BLaER1 (cell line): ENCODE measurements around the gene CEP164.
"Not testable (repeated sequence)": the region's sequence is repeated elsewhere in the genome, so short reads cannot be mapped to it uniquely, and the experiment has no call there.

ENCODE experiments used
- H3K27ac ChIP-seq: shearing (Covaris generic); formaldehyde crosslinking; 2 replicates; pipeline ENCODE4 v1.8.1; 2022
- H3K27me3 ChIP-seq: shearing (Covaris generic); formaldehyde crosslinking; 2 replicates; pipeline ENCODE4 v1.8.1; 2022
- H3K36me3 ChIP-seq: shearing (Covaris generic); formaldehyde crosslinking; 2 replicates; pipeline ENCODE4 v1.8.1; 2022
- H3K4me1 ChIP-seq: shearing (Covaris generic); formaldehyde crosslinking; 2 replicates; pipeline ENCODE4 v1.8.1; 2022
- H3K4me2 ChIP-seq: shearing (Covaris generic); formaldehyde crosslinking; 2 replicates; pipeline ENCODE4 v1.8.1; 2022
- H3K4me3 ChIP-seq: shearing (Covaris generic); formaldehyde crosslinking; 2 replicates; pipeline ENCODE4 v1.8.1; 2022
- H3K9ac ChIP-seq: shearing (Covaris generic); formaldehyde crosslinking; 2 replicates; pipeline ENCODE4 v1.8.1; 2022
- H3K9me3 ChIP-seq: shearing (Covaris generic); formaldehyde crosslinking; 2 replicates; pipeline ENCODE4 v1.8.1; 2022
- H4K20me1 ChIP-seq: shearing (Covaris generic); formaldehyde crosslinking; 2 replicates; pipeline ENCODE4 v1.8.1; 2022
- Cebpa-rat ChIP-seq: shearing (Covaris generic); IDR thresholded peaks from 2 replicates; pipeline ENCODE4 v1.8.1; 2022

Gene CEP164

GRCh38 chr11:117318738-117319137 lies 8.9 kb upstream of the CEP164 start:
- peaks cover 10% of the 10 kb centered on the region for H3K4me1 ChIP-seq
- no peaks in the 10 kb centered on the region for H3K9me3 ChIP-seq
- no peak overlapping the region for H3K4me3 ChIP-seq
- H4K20me1 ChIP-seq: no peaks in the 10 kb centered on the region
- H3K9ac ChIP-seq: no peak overlapping the region
- no peak for TF ChIP-seq Cebpa-rat
- H3K27ac ChIP-seq: no peak overlapping the region
- H3K4me2 ChIP-seq: no peak overlapping the region
- H3K36me3 ChIP-seq: no peaks in the 10 kb centered on the region
- peaks cover 40% of the 10 kb centered on the region for H3K27me3 ChIP-seq

GRCh38 chr11:117319214-117319840 lies 8.3 kb upstream of the CEP164 start:
- Histone ChIP-seq H3K36me3 (no peaks in the 10 kb centered on the region), H3K27me3 (peaks cover 35% of the 10 kb centered on the region), H3K4me2 (no peak overlapping the region), H4K20me1 (no peaks in the 10 kb centered on the region), H3K4me1 (peaks cover 10% of the 10 kb centered on the region), H3K4me3 (no peak overlapping the region), H3K27ac (no peak overlapping the region), H3K9me3 (no peaks in the 10 kb centered on the region), H3K9ac (no peak overlapping the region)
- TF ChIP-seq Cebpa-rat: no peak

- H3K4me3 ChIP-seq: peak overlapping the region; percentile 84
- not testable (repeated sequence) for H3K27ac ChIP-seq, H4K20me1 ChIP-seq, H3K36me3 ChIP-seq, H3K27me3 ChIP-seq, H3K9me3 ChIP-seq
- H3K9ac ChIP-seq: peak overlapping the region; percentile 87; the same call in 1 of the 2 replicates
- peaks cover 14% of the 10 kb centered on the region for H3K4me1 ChIP-seq
- H3K4me2 ChIP-seq: peak overlapping the region; percentile 96
These were observed 443 bp upstream of the CEP164 start for GRCh38 chr11:117327255-117327566.

- Histone ChIP-seq H3K27ac (peak overlapping the region; percentile 65), H3K4me3 (peak overlapping the region; percentile 84), H3K36me3 (no peaks in the 10 kb centered on the region), H3K4me1 (peaks cover 16% of the 10 kb centered on the region), H3K4me2 (peak overlapping the region; percentile 96), H4K20me1 (no peaks in the 10 kb centered on the region; the same call in 1 of the 2 replicates), H3K9me3 (no peaks in the 10 kb centered on the region), H3K9ac (peak overlapping the region; percentile 87), H3K27me3 (no peaks in the 10 kb centered on the region)
- no peak for TF ChIP-seq Cebpa-rat
These were observed 839 bp downstream of the CEP164 start for GRCh38 chr11:117328375-117329010.

- H4K20me1 ChIP-seq: no peaks in the 10 kb centered on the region; the same call in 1 of the 2 replicates
- H3K27me3 ChIP-seq: no peaks in the 10 kb centered on the region
- H3K27ac ChIP-seq: no peak overlapping the region
- H3K36me3 ChIP-seq: no peaks in the 10 kb centered on the region
- peaks cover 23% of the 10 kb centered on the region for H3K4me1 ChIP-seq
- H3K9ac ChIP-seq: no peak overlapping the region
- no peak overlapping the region for H3K4me3 ChIP-seq
- H3K9me3 ChIP-seq: no peaks in the 10 kb centered on the region
- no peak for TF ChIP-seq Cebpa-rat
- no peak overlapping the region for H3K4me2 ChIP-seq
These were observed 5.2 kb downstream of the CEP164 start for GRCh38 chr11:117332843-117333242.

- Histone ChIP-seq H3K27ac (no peak overlapping the region), H3K4me1 (peaks cover 14% of the 10 kb centered on the region), H4K20me1 (no peaks in the 10 kb centered on the region; the same call in 1 of the 2 replicates), H3K4me2 (no peak overlapping the region), H3K9ac (no peak overlapping the region), H3K36me3 (peaks cover 5% of the 10 kb centered on the region; the same call in 1 of the 2 replicates), H3K9me3 (no peaks in the 10 kb centered on the region), H3K4me3 (no peak overlapping the region), H3K27me3 (no peaks in the 10 kb centered on the region)
- TF ChIP-seq Cebpa-rat: no peak
These were observed 6.3 kb downstream of the CEP164 start for GRCh38 chr11:117333917-117334316.

GRCh38 chr11:117334896-117335295 lies 7.2 kb downstream of the CEP164 start:
- H3K36me3 ChIP-seq: peaks cover 14% of the 10 kb centered on the region; the same call in 1 of the 2 replicates
- H3K27me3 ChIP-seq: no peaks in the 10 kb centered on the region
- no peak overlapping the region for H3K4me2 ChIP-seq
- H4K20me1 ChIP-seq: no peaks in the 10 kb centered on the region
- H3K9me3 ChIP-seq: no peaks in the 10 kb centered on the region
- H3K27ac ChIP-seq: no peak overlapping the region
- peaks cover 9% of the 10 kb centered on the region; the same call in 1 of the 2 replicates for H3K4me1 ChIP-seq
- no peak overlapping the region for H3K4me3 ChIP-seq
- no peak overlapping the region for H3K9ac ChIP-seq
- TF ChIP-seq Cebpa-rat: no peak

- H3K9ac ChIP-seq: no peak overlapping the region
- no peaks in the 10 kb centered on the region for H4K20me1 ChIP-seq
- H3K27ac ChIP-seq: no peak overlapping the region
- no peaks in the 10 kb centered on the region for H3K9me3 ChIP-seq
- peaks cover 17% of the 10 kb centered on the region; the same call in 1 of the 2 replicates for H3K36me3 ChIP-seq
- peaks cover 9% of the 10 kb centered on the region; the same call in 1 of the 2 replicates for H3K4me1 ChIP-seq
- H3K4me2 ChIP-seq: no peak overlapping the region
- H3K27me3 ChIP-seq: no peaks in the 10 kb centered on the region
- TF ChIP-seq Cebpa-rat: no peak
- H3K4me3 ChIP-seq: no peak overlapping the region
These were observed 7.7 kb downstream of the CEP164 start for GRCh38 chr11:117335399-117335798.

GRCh38 chr11:117337076-117337475 lies 9.4 kb downstream of the CEP164 start:
- Histone ChIP-seq H3K4me1 (peaks cover 9% of the 10 kb centered on the region; the same call in 1 of the 2 replicates), H3K4me2 (no peak overlapping the region), H3K36me3 (peaks cover 31% of the 10 kb centered on the region), H3K27me3 (no peaks in the 10 kb centered on the region), H4K20me1 (no peaks in the 10 kb centered on the region), H3K9ac (no peak overlapping the region), H3K4me3 (no peak overlapping the region), H3K27ac (no peak overlapping the region), H3K9me3 (no peaks in the 10 kb centered on the region)
- no peak for TF ChIP-seq Cebpa-rat

- no peaks in the 10 kb centered on the region for H3K27me3 ChIP-seq
- H3K4me2 ChIP-seq: no peak overlapping the region
- H3K9me3 ChIP-seq: no peaks in the 10 kb centered on the region
- H4K20me1 ChIP-seq: no peaks in the 10 kb centered on the region
- no peaks in the 10 kb centered on the region for H3K4me1 ChIP-seq
- no peak overlapping the region for H3K27ac ChIP-seq
- H3K4me3 ChIP-seq: no peak overlapping the region
- no peak overlapping the region for H3K9ac ChIP-seq
- H3K36me3 ChIP-seq: peaks cover 55% of the 10 kb centered on the region
- TF ChIP-seq Cebpa-rat: no peak
These were observed 17.4 kb downstream of the CEP164 start for GRCh38 chr11:117345039-117345438.
